Fibroblast of lung (primary cell): ENCODE data around the gene NAA35.

Source experiments
- CTCF ChIP-seq, 2 donors: IDR thresholded peaks in 1 of 2; conservative IDR thresholded peaks in 1 of 2; 1 replicate in 1 of 2; 2 replicates in 1 of 2; pipeline ENCODE4 v1.5.1; 2011 to 2012; ENCODE audit warnings: low read length in 2 of 2, control low read depth in 1 of 2, inconsistent platforms in 1 of 2, low read depth in 1 of 2, mild to moderate bottlenecking in 1 of 2
- EZH2 ChIP-seq: IDR thresholded peaks from 2 replicates; pipeline ENCODE4 v1.5.1; 2012; ENCODE audit warnings: low read length, control low read depth, mild to moderate bottlenecking; ENCODE audit errors: missing control alignments

- TF ChIP-seq CTCF (conservative IDR thresholded peaks at IDR 0.05 in 1 of 2, IDR thresholded peaks at IDR 0.05 in 1 of 2; ENCODE audit: low read depth in 1 of 2, low read length in 2 of 2) (no peak), EZH2 (no peak)
Measured at GRCh38 chr9:85969727-85970126, 28.8 kb downstream of the NAA35 start.
